MCF 10A (cell line): ENCODE data around the gene LEPR. TPM values are rescaled to one million over a fixed set of nuclear protein-coding genes. Genes with fewer than 3 reads are reported as not detected.

ENCODE experiments used
- BruUV-seq: library from RNA; stranded (reverse); fragments of 400-500 nt; replicated peaks from 2 replicates; lab custom pipeline; 2021; lab: Mats Ljungman, UMichigan
- CTCF ChIA-PET: fragments of 300-600 bp; sonication (Branson Sonifier 250); formaldehyde crosslinking; extraction: SDS; loops from one replicate; lab custom pipeline; 2021; ENCODE audit warnings: antibody characterized with exemption, inconsistent platforms; lab: Yijun Ruan, JAX
- POLR2A ChIA-PET: fragments of 300-600, 350-650 bp; sonication (Branson Sonifier 250); formaldehyde crosslinking; extraction: SDS; loops from one replicate; lab custom pipeline; 2020; ENCODE audit warnings: antibody characterized with exemption, inconsistent platforms; lab: Yijun Ruan, JAX
- DNase-seq: peaks from one replicate; pipeline ENCODE4 v3.0.0-alpha.2; 2018; ENCODE audit not compliant: unreplicated experiment
- H3K27ac Mint-ChIP-seq: one replicate; pipeline ENCODE4 v1.8.0; 2022; ENCODE audit warnings: mild to moderate bottlenecking, low read depth, mixed read lengths; ENCODE audit not compliant: unreplicated experiment
- H3K27me3 Mint-ChIP-seq: one replicate; pipeline ENCODE4 v1.8.0; 2022; ENCODE audit warnings: mixed read lengths; ENCODE audit not compliant: insufficient read depth, unreplicated experiment
- H3K36me3 Mint-ChIP-seq: one replicate; pipeline ENCODE4 v1.8.0; 2022; ENCODE audit warnings: mild to moderate bottlenecking, moderate library complexity, mixed read lengths; ENCODE audit not compliant: insufficient read depth, unreplicated experiment
- H3K4me1 Mint-ChIP-seq: one replicate; pipeline ENCODE4 v1.8.0; 2022; ENCODE audit warnings: mixed read lengths; ENCODE audit not compliant: insufficient read depth, unreplicated experiment
- H3K4me3 Mint-ChIP-seq: one replicate; pipeline ENCODE4 v1.8.0; 2022; ENCODE audit warnings: mild to moderate bottlenecking, moderate library complexity, mixed read lengths; ENCODE audit not compliant: unreplicated experiment
- H3K9me3 Mint-ChIP-seq: one replicate; pipeline ENCODE4 v1.8.0; 2022; ENCODE audit warnings: mixed read lengths; ENCODE audit not compliant: unreplicated experiment
- CTCF ChIP-seq: fragments of 200-600 bp; IDR thresholded peaks from one replicate; pipeline ENCODE4 v1.8.0; 2022; ENCODE audit warnings: antibody characterized with exemption, mild to moderate bottlenecking; ENCODE audit not compliant: unreplicated experiment
- intact Hi-C: fragments of 100-400 bp; cut with micrococcal nuclease; formaldehyde crosslinking; loops from 2 replicates; pipeline ENCODE4 v1.14.1; 2022
- total RNA-seq: library from RNA; stranded (reverse); gene quantifications from 2 replicates; pipeline ENCODE4 v1.2.3, GENCODE V29; 2022

LEPR gene
- total RNA-seq, 1 experiment from 2014 or later = 16.6 TPM

- Mint-ChIP-seq H3K27ac (no peak overlapping the region), H3K36me3 (peaks cover 5% of the 10 kb centered on the region)
Observed at GRCh38 chr1:65419681-65420589, 533 bp upstream of the LEPR start.

GRCh38 chr1:65421351-65422025 lies 1.0 kb downstream of the LEPR start:
- Mint-ChIP-seq H3K27ac (no peak overlapping the region), H3K36me3 (peaks cover 18% of the 10 kb centered on the region), H3K9me3 (no peaks in the 10 kb centered on the region), H3K4me3 (no peak overlapping the region), H3K27me3 (no peaks in the 10 kb centered on the region), H3K4me1 (peaks cover 43% of the 10 kb centered on the region)
- DNase-seq = no peak
- TSS peak; percentile 49 for BruUV-seq
- intact Hi-C loops = loop anchor here (2.0 to 10.0 kb wide), 5 partner anchors 113 to 1513 kb away; partner anchors contain the start of gene DNAJC6
- TF ChIP-seq CTCF = no peak
- POLR2A ChIA-PET = interaction anchor here (0.6 to 8.2 kb wide), 16 partner anchors 12 to 845 kb away, joined by 3 to 144 read pairs (median 4); no protein-coding TSS in a partner anchor
- CTCF ChIA-PET = interaction anchor here (0.6 to 2.1 kb wide), 8 partner anchors 9 to 1893 kb away, joined by 3 to 8 read pairs (median 4); no protein-coding TSS in a partner anchor

More at GRCh38 chr1:65419681-65420589, 533 bp upstream of the LEPR start:
- POLR2A ChIA-PET = interaction anchor here (0.6 to 8.2 kb wide), 35 partner anchors 8 to 672 kb away, joined by 3 to 144 read pairs (median 4); partner anchors contain the start of gene DNAJC6
- intact Hi-C loops = loop anchor here (1.0 to 10.0 kb wide), 6 partner anchors 77 to 1515 kb away; partner anchors contain the start of gene DNAJC6
- CTCF ChIA-PET = interaction anchor here (0.5 to 2.2 kb wide), 15 partner anchors 9 to 268 kb away, joined by 3 to 8 read pairs (median 4); no protein-coding TSS in a partner anchor
- Mint-ChIP-seq H3K27me3 (no peaks in the 10 kb centered on the region), H3K4me3 (no peak overlapping the region), H3K9me3 (no peaks in the 10 kb centered on the region), H3K4me1 (peaks cover 28% of the 10 kb centered on the region)
- DNase-seq = peak; percentile 97
- no TSS peak for BruUV-seq
- no peak for TF ChIP-seq CTCF

- peaks cover 40% of the 10 kb centered on the region for H3K4me1 Mint-ChIP-seq
- no peak overlapping the region for H3K4me3 Mint-ChIP-seq
- BruUV-seq = no TSS peak
- H3K36me3 Mint-ChIP-seq = peaks cover 24% of the 10 kb centered on the region
- peak; percentile 91 for DNase-seq
- H3K27me3 Mint-ChIP-seq = no peaks in the 10 kb centered on the region
- ChIA-PET CTCF (interaction anchor here (0.6 to 2.1 kb wide), 14 partner anchors 8 to 1892 kb away, joined by 3 to 8 read pairs (median 4); no protein-coding TSS in a partner anchor), POLR2A (interaction anchor here (0.6 to 8.2 kb wide), 21 partner anchors 8 to 844 kb away, joined by 3 to 144 read pairs (median 3); no protein-coding TSS in a partner anchor)
- intact Hi-C loops = loop anchor here (5.0 to 10.0 kb wide), 3 partner anchors 250 to 1512 kb away; no protein-coding TSS in a partner anchor
- no peak overlapping the region for H3K27ac Mint-ChIP-seq
- TF ChIP-seq CTCF = no peak
- H3K9me3 Mint-ChIP-seq = no peaks in the 10 kb centered on the region
Observed at GRCh38 chr1:65422241-65423203, 2.1 kb downstream of the LEPR start.
